CD4-positive, CD25-positive, alpha-beta regulatory T cell (primary cell): ENCODE measurements around the gene MAST2. TPM values are rescaled to one million over a fixed set of nuclear protein-coding genes. Genes with fewer than 3 reads are reported as not detected.

ENCODE experiments used
- ATAC-seq, 2 donors: fragments of 150-1000 bp; cut with Tn5 transposase; one replicate each; pipeline ENCODE4 v1.10.0; 2021; ENCODE audit warnings: low read depth in 2 of 2, moderate number of reproducible peaks in 2 of 2, moderate library complexity in 1 of 2
- DNase-seq, 3 donors: peaks; one replicate each; pipeline versions ENCODE4 v3.0.0 to v3.0.0-alpha.2; 2012 to 2022; ENCODE audit warnings: mixed read lengths in 1 of 3
- H3K27ac ChIP-seq: one replicate; pipeline ENCODE4 v1.7.0; 2013; ENCODE audit warnings: mild to moderate bottlenecking, low read length; ENCODE audit not compliant: insufficient read depth, poor library complexity, severe bottlenecking
- H3K27me3 ChIP-seq: one replicate; pipeline ENCODE4 v1.7.0; 2013; ENCODE audit warnings: low read length; ENCODE audit not compliant: control insufficient read depth, insufficient read depth
- H3K36me3 ChIP-seq: one replicate; pipeline ENCODE4 v1.7.0; 2013; ENCODE audit warnings: mild to moderate bottlenecking, low read length, moderate library complexity; ENCODE audit not compliant: control insufficient read depth, insufficient read depth
- H3K4me1 ChIP-seq: 2 replicates; pipeline ENCODE4 v1.7.0; 2013; ENCODE audit warnings: mild to moderate bottlenecking, low read length; ENCODE audit not compliant: insufficient read depth, control insufficient read depth, poor library complexity, severe bottlenecking
- H3K4me3 ChIP-seq: one replicate; pipeline ENCODE4 v1.7.0; 2013; ENCODE audit warnings: low read depth, mild to moderate bottlenecking, low read length, moderate library complexity
- H3K9me3 ChIP-seq, 2 experiments: 1 replicate in 1 of 2; 2 replicates in 1 of 2; pipeline ENCODE4 v1.7.0; 2013; ENCODE audit warnings: low read length in 2 of 2, mild to moderate bottlenecking in 1 of 2, moderate library complexity in 1 of 2; ENCODE audit not compliant: control insufficient read depth in 2 of 2
- H3K27ac Mint-ChIP-seq, 3 donors: one replicate each; pipeline ENCODE4 v1.8.0; 2020 to 2022; ENCODE audit warnings: mild to moderate bottlenecking in 3 of 3, mixed read lengths in 3 of 3, moderate library complexity in 2 of 3
- H3K27me3 Mint-ChIP-seq: one replicate; pipeline ENCODE4 v1.8.0; 2022; ENCODE audit warnings: mild to moderate bottlenecking, mixed read lengths
- H3K36me3 Mint-ChIP-seq: one replicate; pipeline ENCODE4 v1.8.0; 2020; ENCODE audit warnings: mixed read lengths
- H3K4me1 Mint-ChIP-seq, 4 donors: one replicate each; pipeline ENCODE4 v1.8.0; 2020 to 2022; ENCODE audit warnings: mixed read lengths in 4 of 4, mild to moderate bottlenecking in 1 of 4
- H3K4me3 Mint-ChIP-seq, 4 donors: one replicate each; pipeline ENCODE4 v1.8.0; 2020 to 2022; ENCODE audit warnings: mild to moderate bottlenecking in 4 of 4, mixed read lengths in 4 of 4, moderate library complexity in 3 of 4
- H3K9me3 Mint-ChIP-seq, 7 donors: one replicate each; pipeline ENCODE4 v1.8.0; 2020 to 2022; ENCODE audit warnings: mixed read lengths in 7 of 7, mild to moderate bottlenecking in 3 of 7, moderate library complexity in 2 of 7
- polyA plus RNA-seq, 4 donors: library from polyadenylated mRNA; unstranded; fragments of 300-500 nt; fragmentation: Illumina TruSeq; gene quantifications; one replicate each; pipeline ENCODE4 v1.2.3, GENCODE V29; 2021
- total RNA-seq: library from RNA; stranded (reverse); gene quantifications from one replicate; pipeline ENCODE4 v1.2.3, GENCODE V29; 2022

MAST2 gene
- total and polyA plus RNA-seq, 5 donors from 2014 or later = 0.71 to 13.1 (median 1.8) TPM

GRCh38 chr1:46081619-46082018 is 278.2 kb downstream of the MAST2 start:
- Histone ChIP-seq H3K9me3 (no peaks in the 10 kb centered on the region), H3K36me3 (no peaks in the 10 kb centered on the region), H3K27me3 (no peaks in the 10 kb centered on the region), H3K4me3 (no peak overlapping the region), H3K4me1 (no peaks in the 10 kb centered on the region), H3K27ac (no peak overlapping the region)
- ATAC-seq (no peak), DNase-seq (no peak)
- peaks cover 0 to 6% (median 0%) of the 10 kb centered on the region in 7 donors for H3K9me3 Mint-ChIP-seq
- H3K4me3 Mint-ChIP-seq = no peak overlapping the region
- no peaks in the 10 kb centered on the region for H3K27me3 Mint-ChIP-seq
- no peak overlapping the region for H3K27ac Mint-ChIP-seq
- H3K4me1 Mint-ChIP-seq = no peaks in the 10 kb centered on the region
- H3K36me3 Mint-ChIP-seq = no peaks in the 10 kb centered on the region

- H3K4me1 ChIP-seq = no peaks in the 10 kb centered on the region
- DNase-seq = no peak
- H3K4me3 ChIP-seq = no peak overlapping the region
- H3K27me3 Mint-ChIP-seq = no peaks in the 10 kb centered on the region
- H3K9me3 ChIP-seq = no peaks in the 10 kb centered on the region
- no peaks in the 10 kb centered on the region for H3K4me1 Mint-ChIP-seq
- H3K27ac ChIP-seq = no peak overlapping the region
- H3K27ac Mint-ChIP-seq = no peak overlapping the region
- H3K36me3 Mint-ChIP-seq = no peaks in the 10 kb centered on the region
- peaks cover 0 to 6% (median 0%) of the 10 kb centered on the region in 7 donors for H3K9me3 Mint-ChIP-seq
- H3K27me3 ChIP-seq = no peaks in the 10 kb centered on the region
- H3K36me3 ChIP-seq = no peaks in the 10 kb centered on the region
- no peak for ATAC-seq
- no peak overlapping the region for H3K4me3 Mint-ChIP-seq
Measured at GRCh38 chr1:46083579-46083978, 280.2 kb downstream of the MAST2 start.

- H3K27me3 Mint-ChIP-seq = no peaks in the 10 kb centered on the region
- no peak overlapping the region for H3K4me3 Mint-ChIP-seq
- ATAC-seq (no peak), DNase-seq (no peak)
- Histone ChIP-seq H3K27ac (no peak overlapping the region), H3K4me3 (no peak overlapping the region), H3K27me3 (no peaks in the 10 kb centered on the region), H3K4me1 (no peaks in the 10 kb centered on the region), H3K36me3 (no peaks in the 10 kb centered on the region), H3K9me3 (no peaks in the 10 kb centered on the region)
- no peaks in the 10 kb centered on the region for H3K4me1 Mint-ChIP-seq
- H3K9me3 Mint-ChIP-seq = peaks cover 0 to 4% (median 0%) of the 10 kb centered on the region in 7 donors
- H3K36me3 Mint-ChIP-seq = no peaks in the 10 kb centered on the region
- no peak overlapping the region for H3K27ac Mint-ChIP-seq
Measured at GRCh38 chr1:46084553-46085451, 281.4 kb downstream of the MAST2 start.

Other genes starting within 250 kb of the MAST2 start
- 147 TPM for gene NASP, start 219.6 kb upstream of the MAST2 start, total RNA-seq
- gene NASP, start 219.6 kb upstream of the MAST2 start, polyA plus RNA-seq = 10 to 100 TPM; 77.8 to 88.3 (median 80.7) TPM
- gene CCDC17, start 179.6 kb upstream of the MAST2 start, total RNA-seq = 6.1 TPM
- gene CCDC17, start 179.6 kb upstream of the MAST2 start, polyA plus RNA-seq = under 1 TPM in 2 of 4 donors, not detected in 2; 0.23 to 0.25 TPM
- gene GPBP1L1, start 117.1 kb upstream of the MAST2 start, total RNA-seq = 177 TPM
- 100 to 1,000 TPM in 2 of 4 donors, 10 to 100 TPM in 2; 96.2 to 104 (median 98.9) TPM for gene GPBP1L1, start 117.1 kb upstream of the MAST2 start, polyA plus RNA-seq
- 15.5 TPM for gene TMEM69, start 115.4 kb upstream of the MAST2 start, total RNA-seq
- 10 to 100 TPM; 41.5 to 57.7 (median 53.7) TPM for gene TMEM69, start 115.4 kb upstream of the MAST2 start, polyA plus RNA-seq
- gene IPP, start 53.0 kb upstream of the MAST2 start, total RNA-seq = 12.8 TPM
- gene IPP, start 53.0 kb upstream of the MAST2 start, polyA plus RNA-seq = 10 to 100 TPM; 10.1 to 11.7 (median 11.2) TPM